Measurements from ENCODE around the gene TPRA1.

DNA sequence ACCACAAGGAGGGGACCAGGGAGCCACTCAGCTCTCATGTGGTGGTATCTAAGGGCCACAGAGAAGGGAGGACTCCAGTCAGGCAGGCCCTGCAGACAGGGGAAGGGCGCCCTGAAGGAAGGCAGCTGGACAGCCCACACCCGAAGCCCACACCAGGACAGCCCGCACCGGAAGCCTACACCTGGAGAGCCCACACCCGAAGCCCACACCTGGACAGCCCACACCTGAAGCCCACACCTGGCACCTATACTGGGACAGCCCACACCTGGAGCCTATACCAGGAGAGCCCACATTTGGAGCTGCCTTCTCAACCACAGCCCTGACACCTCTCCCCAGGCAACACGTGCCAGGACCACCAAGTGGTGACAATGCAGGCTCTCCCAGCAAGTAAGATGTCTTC lies 11.7 kb downstream of the TPRA1 start:
- TF ChIP-seq, protein P1, sequence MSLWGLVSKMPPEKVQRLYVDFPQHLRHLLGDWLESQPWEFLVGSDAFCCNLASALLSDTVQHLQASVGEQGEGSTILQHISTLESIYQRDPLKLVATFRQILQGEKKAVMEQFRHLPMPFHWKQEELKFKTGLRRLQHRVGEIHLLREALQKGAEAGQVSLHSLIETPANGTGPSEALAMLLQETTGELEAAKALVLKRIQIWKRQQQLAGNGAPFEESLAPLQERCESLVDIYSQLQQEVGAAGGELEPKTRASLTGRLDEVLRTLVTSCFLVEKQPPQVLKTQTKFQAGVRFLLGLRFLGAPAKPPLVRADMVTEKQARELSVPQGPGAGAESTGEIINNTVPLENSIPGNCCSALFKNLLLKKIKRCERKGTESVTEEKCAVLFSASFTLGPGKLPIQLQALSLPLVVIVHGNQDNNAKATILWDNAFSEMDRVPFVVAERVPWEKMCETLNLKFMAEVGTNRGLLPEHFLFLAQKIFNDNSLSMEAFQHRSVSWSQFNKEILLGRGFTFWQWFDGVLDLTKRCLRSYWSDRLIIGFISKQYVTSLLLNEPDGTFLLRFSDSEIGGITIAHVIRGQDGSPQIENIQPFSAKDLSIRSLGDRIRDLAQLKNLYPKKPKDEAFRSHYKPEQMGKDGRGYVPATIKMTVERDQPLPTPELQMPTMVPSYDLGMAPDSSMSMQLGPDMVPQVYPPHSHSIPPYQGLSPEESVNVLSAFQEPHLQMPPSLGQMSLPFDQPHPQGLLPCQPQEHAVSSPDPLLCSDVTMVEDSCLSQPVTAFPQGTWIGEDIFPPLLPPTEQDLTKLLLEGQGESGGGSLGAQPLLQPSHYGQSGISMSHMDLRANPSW (CRISPR knock-in tag; conservative IDR thresholded peaks at IDR 0.05; ENCODE audit: low read depth): no peak
- TF ChIP-seq NR1H2 (CRISPR knock-in tag; IDR thresholded peaks at IDR 0.05) (no peak), KAT7 (CRISPR knock-in tag; IDR thresholded peaks at IDR 0.05; ENCODE audit: borderline replicate concordance) (no peak), ZBTB21 (CRISPR knock-in tag; IDR thresholded peaks at IDR 0.05; ENCODE audit: borderline replicate concordance) (no peak)
- TF ChIP-seq, protein P2, sequence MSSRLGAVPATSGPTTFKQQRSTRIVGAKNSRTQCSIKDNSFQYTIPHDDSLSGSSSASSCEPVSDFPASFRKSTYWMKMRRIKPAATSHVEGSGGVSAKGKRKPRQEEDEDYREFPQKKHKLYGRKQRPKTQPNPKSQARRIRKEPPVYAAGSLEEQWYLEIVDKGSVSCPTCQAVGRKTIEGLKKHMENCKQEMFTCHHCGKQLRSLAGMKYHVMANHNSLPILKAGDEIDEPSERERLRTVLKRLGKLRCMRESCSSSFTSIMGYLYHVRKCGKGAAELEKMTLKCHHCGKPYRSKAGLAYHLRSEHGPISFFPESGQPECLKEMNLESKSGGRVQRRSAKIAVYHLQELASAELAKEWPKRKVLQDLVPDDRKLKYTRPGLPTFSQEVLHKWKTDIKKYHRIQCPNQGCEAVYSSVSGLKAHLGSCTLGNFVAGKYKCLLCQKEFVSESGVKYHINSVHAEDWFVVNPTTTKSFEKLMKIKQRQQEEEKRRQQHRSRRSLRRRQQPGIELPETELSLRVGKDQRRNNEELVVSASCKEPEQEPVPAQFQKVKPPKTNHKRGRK (CRISPR knock-in tag; IDR thresholded peaks at IDR 0.05; ENCODE audit: borderline replicate concordance): no peak
